Caco-2 (cell line): Measurements from ENCODE around the gene ANKRD12. TPM values are rescaled to one million over a fixed set of nuclear protein-coding genes. Genes with fewer than 3 reads are reported as not detected.
A peak's percentile ranks its signal among the peaks of the same experiment; 100 is the strongest.

Experiments used
- BruUV-seq: library from RNA; stranded (reverse); fragments of 400-500 nt; replicated peaks from 2 replicates; lab custom pipeline; 2021; lab: Mats Ljungman, UMichigan
- CTCF ChIA-PET: fragments of 300-600 bp; sonication (Branson Sonifier 250); formaldehyde crosslinking; loops from one replicate; lab custom pipeline; 2022; ENCODE audit warnings: antibody characterized with exemption; lab: Charles Lee
- POLR2A ChIA-PET: fragments of 300-600 bp; sonication (Branson Sonifier 250); formaldehyde crosslinking; loops from one replicate; lab custom pipeline; 2022; ENCODE audit warnings: antibody characterized with exemption; lab: Charles Lee
- DNase-seq, 2 experiments: peaks; one replicate each; pipeline versions ENCODE4 v3.0.0 to v3.0.0-alpha.2; 2020 to 2022
- H3K27me3 ChIP-seq: replicated peaks from 2 replicates; pipeline ENCODE4 v1.6.0; 2011; ENCODE audit warnings: low read length; ENCODE audit not compliant: control insufficient read depth, insufficient read depth
- H3K36me3 ChIP-seq: 2 replicates; pipeline ENCODE4 v1.5.1; 2011; ENCODE audit warnings: low read length; ENCODE audit not compliant: control insufficient read depth, insufficient read depth
- H3K4me1 ChIP-seq: fragments of 250-450 bp; sonication (Bioruptor Pico); 2 replicates; pipeline ENCODE4 v1.5.1; 2020; ENCODE audit warnings: mild to moderate bottlenecking
- H3K4me3 ChIP-seq: 2 replicates; pipeline ENCODE4 v1.5.1; 2011; ENCODE audit warnings: low read depth, mild to moderate bottlenecking, control low read depth, low read length
- H3K9me3 ChIP-seq: fragments of 250-450 bp; sonication (Bioruptor Pico); 2 replicates; pipeline ENCODE4 v1.5.1; 2020; ENCODE audit warnings: mild to moderate bottlenecking, moderate library complexity
- H3K27ac Mint-ChIP-seq: one replicate; pipeline ENCODE4 v1.8.0; 2022; ENCODE audit warnings: mixed read lengths; ENCODE audit not compliant: unreplicated experiment
- H3K27me3 Mint-ChIP-seq: one replicate; pipeline ENCODE4 v1.8.0; 2022; ENCODE audit warnings: mixed read lengths; ENCODE audit not compliant: insufficient read depth, unreplicated experiment
- H3K36me3 Mint-ChIP-seq: one replicate; pipeline ENCODE4 v1.8.0; 2022; ENCODE audit warnings: mild to moderate bottlenecking, mixed read lengths; ENCODE audit not compliant: insufficient read depth, unreplicated experiment
- H3K4me1 Mint-ChIP-seq: one replicate; pipeline ENCODE4 v1.8.0; 2022; ENCODE audit warnings: low read depth, mixed read lengths; ENCODE audit not compliant: unreplicated experiment
- H3K4me3 Mint-ChIP-seq: one replicate; pipeline ENCODE4 v1.8.0; 2022; ENCODE audit warnings: mild to moderate bottlenecking, moderate library complexity, mixed read lengths; ENCODE audit not compliant: unreplicated experiment
- H3K9me3 Mint-ChIP-seq: one replicate; pipeline ENCODE4 v1.8.0; 2022; ENCODE audit warnings: mixed read lengths; ENCODE audit not compliant: unreplicated experiment
- intact Hi-C: fragments of 100-400 bp; cut with micrococcal nuclease; formaldehyde crosslinking; loops from one replicate; pipeline ENCODE4 v1.10.0; 2022; ENCODE audit not compliant: unreplicated experiment
- total RNA-seq: library from RNA; stranded (reverse); gene quantifications from 2 replicates; pipeline ENCODE4 v1.2.3, GENCODE V29; 2022
- TF ChIP-seq, protein P1 (sequence below), 2 experiments: fragments of 200-600 bp in 1 of 2; IDR thresholded peaks; 1 replicate in 1 of 2; 2 replicates in 1 of 2; pipeline versions ENCODE4 v1.5.1 to v1.8.0; 2011 to 2022; ENCODE audit warnings: antibody characterized with exemption in 1 of 2, control low read depth in 1 of 2, inconsistent platforms in 1 of 2, low read depth in 1 of 2, low read length in 1 of 2, mild to moderate bottlenecking in 1 of 2, moderate library complexity in 1 of 2; ENCODE audit not compliant: insufficient read depth in 1 of 2, severe bottlenecking in 1 of 2, unreplicated experiment in 1 of 2

The ANKRD12 gene
- total RNA-seq, 1 experiment from 2014 or later = 33.2 TPM

DNA sequence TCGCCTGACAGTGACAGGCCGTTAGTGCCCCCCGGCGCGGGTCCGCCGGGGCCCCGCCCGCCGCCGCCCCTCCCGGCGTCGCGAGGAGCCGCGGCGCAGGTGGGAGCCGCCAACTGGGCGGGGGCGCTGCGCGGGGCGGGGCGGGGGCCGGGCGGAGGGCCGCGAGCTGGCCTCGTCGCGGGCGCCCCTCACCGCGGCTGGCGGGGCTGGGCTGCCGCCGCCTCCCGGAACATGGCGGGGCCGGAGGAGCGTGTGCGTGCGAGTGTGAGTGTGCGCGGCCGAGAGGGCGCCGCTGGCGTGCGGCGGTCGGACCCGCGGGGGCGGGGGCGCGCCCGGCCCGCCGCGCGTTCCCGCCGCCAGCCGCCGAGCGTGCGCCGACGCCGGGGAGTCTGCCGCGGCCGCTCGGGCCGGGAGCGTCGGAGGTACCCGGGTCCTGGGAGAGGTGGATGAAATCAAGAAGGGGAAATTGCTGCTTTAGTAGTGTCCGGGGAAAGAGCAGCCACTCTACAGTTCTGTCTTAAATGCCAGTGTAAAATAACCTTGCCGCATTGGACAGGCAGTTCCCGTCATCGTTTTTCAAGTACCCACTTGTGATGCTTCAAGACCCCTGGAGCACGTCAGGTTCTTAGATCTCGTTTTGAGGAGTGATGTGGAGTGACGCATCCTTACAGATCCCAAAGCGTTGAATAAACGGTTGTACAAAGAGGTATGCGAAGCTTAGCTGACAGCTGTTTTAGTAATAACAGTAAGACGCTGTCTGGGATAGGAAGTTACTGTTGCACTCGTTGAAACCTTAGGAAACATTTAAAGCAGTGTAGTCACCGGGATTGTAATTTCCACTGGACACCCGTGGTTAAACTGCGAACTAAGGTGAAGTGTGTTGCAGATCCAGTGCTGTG, 836 bp downstream of the ANKRD12 start:
- Histone ChIP-seq H3K36me3 (no peaks in the 10 kb centered on the region), H3K4me1 (peaks cover 22% of the 10 kb centered on the region), H3K27me3 (no peaks in the 10 kb centered on the region), H3K9me3 (no peaks in the 10 kb centered on the region), H3K4me3 (peak overlapping the region; percentile 96)
- DNase-seq = peak; percentile 77 to 80
- intact Hi-C loops = loop anchor here (2.0 to 10.0 kb wide), 3 partner anchors 45 to 377 kb away; partner anchors contain the start of gene TWSG1
- TF ChIP-seq, protein P1, sequence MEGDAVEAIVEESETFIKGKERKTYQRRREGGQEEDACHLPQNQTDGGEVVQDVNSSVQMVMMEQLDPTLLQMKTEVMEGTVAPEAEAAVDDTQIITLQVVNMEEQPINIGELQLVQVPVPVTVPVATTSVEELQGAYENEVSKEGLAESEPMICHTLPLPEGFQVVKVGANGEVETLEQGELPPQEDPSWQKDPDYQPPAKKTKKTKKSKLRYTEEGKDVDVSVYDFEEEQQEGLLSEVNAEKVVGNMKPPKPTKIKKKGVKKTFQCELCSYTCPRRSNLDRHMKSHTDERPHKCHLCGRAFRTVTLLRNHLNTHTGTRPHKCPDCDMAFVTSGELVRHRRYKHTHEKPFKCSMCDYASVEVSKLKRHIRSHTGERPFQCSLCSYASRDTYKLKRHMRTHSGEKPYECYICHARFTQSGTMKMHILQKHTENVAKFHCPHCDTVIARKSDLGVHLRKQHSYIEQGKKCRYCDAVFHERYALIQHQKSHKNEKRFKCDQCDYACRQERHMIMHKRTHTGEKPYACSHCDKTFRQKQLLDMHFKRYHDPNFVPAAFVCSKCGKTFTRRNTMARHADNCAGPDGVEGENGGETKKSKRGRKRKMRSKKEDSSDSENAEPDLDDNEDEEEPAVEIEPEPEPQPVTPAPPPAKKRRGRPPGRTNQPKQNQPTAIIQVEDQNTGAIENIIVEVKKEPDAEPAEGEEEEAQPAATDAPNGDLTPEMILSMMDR (IDR thresholded peaks at IDR 0.05; ENCODE audit: insufficient read depth in 1 of 2, low read depth in 1 of 2, low read length in 1 of 2, severe bottlenecking in 1 of 2, unreplicated experiment in 1 of 2) = no peak
- Mint-ChIP-seq H3K27ac (peak overlapping the region; percentile 96), H3K4me1 (peaks cover 18% of the 10 kb centered on the region), H3K9me3 (no peaks in the 10 kb centered on the region), H3K36me3 (peaks cover 37% of the 10 kb centered on the region), H3K4me3 (peak overlapping the region; percentile 94), H3K27me3 (no peaks in the 10 kb centered on the region)
- ChIA-PET POLR2A (interaction anchor here (0.5 to 3.2 kb wide), 2 partner anchors 35 to 222 kb away, joined by 3 to 19 read pairs; partner anchors contain the start of gene NDUFV2), CTCF (interaction anchor here (1.5 to 2.4 kb wide), 2 partner anchors 34 to 64 kb away, joined by 6 to 8 read pairs; partner anchors contain the start of gene NDUFV2)
- no TSS peak for BruUV-seq

DNA sequence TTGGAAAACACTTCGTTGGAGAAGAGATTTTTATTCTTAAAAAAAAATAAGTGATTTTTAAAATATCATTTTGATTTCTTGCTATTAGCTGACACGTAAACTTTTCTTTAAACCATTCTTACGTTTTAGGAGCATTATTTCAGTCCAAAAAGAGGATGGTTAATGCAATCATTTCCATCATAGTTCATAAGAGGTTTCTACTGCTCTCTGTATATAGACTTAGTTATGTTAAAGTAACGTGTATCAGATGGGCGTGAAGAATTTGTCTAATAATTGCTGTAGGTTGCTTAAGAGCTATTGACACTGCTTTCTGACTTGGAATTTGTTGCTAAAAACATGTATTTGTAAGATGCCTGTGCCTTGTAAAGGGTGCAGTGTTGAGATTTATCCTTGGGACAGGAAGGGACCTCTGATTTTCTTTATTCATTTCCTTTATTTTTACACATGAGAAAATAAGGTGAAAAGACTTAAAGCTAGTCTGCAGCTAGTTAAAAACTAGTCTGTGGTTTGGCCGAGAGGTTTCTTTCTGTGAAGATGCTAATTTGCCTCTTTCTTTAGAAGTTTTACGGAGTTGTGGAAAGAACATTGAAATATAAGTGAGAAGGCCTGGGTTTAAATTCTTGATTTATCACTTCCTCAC, 2.9 kb downstream of the ANKRD12 start:
- Histone ChIP-seq H3K4me3 (no peak overlapping the region), H3K4me1 (peaks cover 14% of the 10 kb centered on the region; the same call in 1 of the 2 replicates)
- CTCF ChIA-PET = no interaction called here

More for the DNA sequence above, 2.9 kb downstream of the ANKRD12 start:
- Mint-ChIP-seq H3K4me1 (peaks cover 11% of the 10 kb centered on the region), H3K9me3 (no peaks in the 10 kb centered on the region), H3K27me3 (no peaks in the 10 kb centered on the region), H3K4me3 (no peak overlapping the region), H3K36me3 (peaks cover 24% of the 10 kb centered on the region), H3K27ac (no peak overlapping the region)
- POLR2A ChIA-PET = no interaction called here
- Histone ChIP-seq H3K9me3 (no peaks in the 10 kb centered on the region), H3K27me3 (no peaks in the 10 kb centered on the region), H3K36me3 (no peaks in the 10 kb centered on the region)
- BruUV-seq = no TSS peak
- no peak for DNase-seq
- intact Hi-C loops = loop anchor here (10.0 kb wide), 2 partner anchors 195 to 375 kb away; partner anchors contain the start of gene TWSG1
- TF ChIP-seq, protein P1 (IDR thresholded peaks at IDR 0.05; ENCODE audit: insufficient read depth in 1 of 2, low read depth in 1 of 2, low read length in 1 of 2, severe bottlenecking in 1 of 2, unreplicated experiment in 1 of 2) = no peak
